GM21619 (cell line): ENCODE measurements around the gene COQ5.

Experiments
- ATAC-seq: cut with Tn5 transposase; IDR thresholded peaks from one replicate; pipeline ENCODE4 v1.9.1; 2021; ENCODE audit not compliant: unreplicated experiment

Gene COQ5

DNA sequence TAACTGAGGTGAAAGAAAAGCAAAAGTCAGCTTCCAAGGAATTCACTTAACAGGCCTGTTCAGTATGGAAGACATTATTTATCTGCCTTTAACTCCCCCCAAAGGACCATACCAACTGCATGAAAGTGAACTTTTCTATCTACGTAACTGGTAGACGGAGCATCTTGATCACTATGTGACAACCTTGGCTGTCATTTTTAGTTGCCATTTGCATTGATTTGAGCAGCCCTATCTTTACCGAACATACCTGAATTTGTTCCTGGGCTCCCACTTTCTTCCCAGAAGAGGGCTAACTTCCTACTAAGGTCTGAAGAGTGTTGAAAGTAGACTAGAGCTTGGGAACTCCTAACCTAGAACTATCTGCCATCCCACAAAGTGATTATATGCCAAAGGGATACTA is 68.8 kb downstream of the COQ5 start:
- ATAC-seq, result no peak

DNA sequence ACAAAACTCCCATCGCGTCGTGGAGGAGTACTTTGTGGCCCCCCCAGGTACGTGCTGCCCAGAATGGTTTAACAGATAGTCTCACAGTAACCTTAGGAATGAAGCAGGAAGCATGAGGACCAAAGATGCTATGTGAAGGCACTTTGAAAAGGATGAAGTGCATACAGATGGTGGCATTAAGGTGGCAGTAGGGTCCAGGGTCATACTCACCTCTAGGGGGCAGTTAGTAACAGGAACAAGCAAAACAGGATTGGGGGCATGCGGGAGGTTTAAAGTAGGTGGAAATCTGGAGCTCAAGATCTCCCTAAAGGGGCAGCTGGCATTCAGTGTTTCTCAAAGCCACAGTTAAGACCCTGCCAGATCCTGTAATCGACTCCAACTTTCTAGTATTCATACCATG is 71.8 kb downstream of the COQ5 start:
- ATAC-seq, result no peak

DNA sequence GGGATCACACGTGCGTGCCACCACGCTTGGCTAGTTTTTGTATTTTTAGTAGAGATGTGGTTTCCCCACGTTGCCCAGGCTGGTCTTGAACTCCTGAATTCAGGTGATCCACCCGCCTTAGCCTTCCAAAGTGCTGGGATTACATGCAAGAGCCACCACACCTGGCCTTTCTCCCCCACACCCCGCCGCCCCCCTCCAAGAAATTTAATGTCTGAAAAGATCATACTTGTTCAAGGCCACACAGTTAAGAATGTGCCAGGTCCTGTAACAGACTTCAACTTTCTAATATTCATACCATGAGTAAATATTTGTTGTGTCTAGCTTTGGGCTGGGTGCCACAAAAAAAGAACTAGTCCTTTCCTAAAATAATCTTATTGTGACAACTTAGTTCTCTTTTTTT is 73.7 kb downstream of the COQ5 start:
- ATAC-seq, result no peak

GRCh38 chr12:120453977-120454376 is 75.0 kb downstream of the COQ5 start:
- no peak for ATAC-seq
